Fibroblast of pulmonary artery (primary cell): ENCODE measurements around the gene PODXL2.

Experiments
- DNase-seq: peaks from one replicate; pipeline ENCODE4 v3.0.0-alpha.2; 2010; ENCODE audit warnings: low read depth
- H3K4me3 ChIP-seq: replicated peaks from 2 replicates; pipeline ENCODE4 v1.5.1; 2011; ENCODE audit warnings: low read depth, mild to moderate bottlenecking, control low read depth, low read length, moderate library complexity
- TF ChIP-seq, protein P1 (sequence below): IDR thresholded peaks from 2 replicates; pipeline ENCODE4 v1.5.1; 2011; ENCODE audit warnings: mild to moderate bottlenecking, control low read depth, low read length, inconsistent platforms; ENCODE audit errors: missing control alignments

PODXL2 gene

GRCh38 chr3:127690106-127690505 lies 61.1 kb downstream of the PODXL2 start:
- H3K4me3 ChIP-seq: no peak overlapping the region
- peak; percentile 66 for DNase-seq

GRCh38 chr3:127690823-127691452 lies 62.0 kb downstream of the PODXL2 start:
- TF ChIP-seq, protein P1, sequence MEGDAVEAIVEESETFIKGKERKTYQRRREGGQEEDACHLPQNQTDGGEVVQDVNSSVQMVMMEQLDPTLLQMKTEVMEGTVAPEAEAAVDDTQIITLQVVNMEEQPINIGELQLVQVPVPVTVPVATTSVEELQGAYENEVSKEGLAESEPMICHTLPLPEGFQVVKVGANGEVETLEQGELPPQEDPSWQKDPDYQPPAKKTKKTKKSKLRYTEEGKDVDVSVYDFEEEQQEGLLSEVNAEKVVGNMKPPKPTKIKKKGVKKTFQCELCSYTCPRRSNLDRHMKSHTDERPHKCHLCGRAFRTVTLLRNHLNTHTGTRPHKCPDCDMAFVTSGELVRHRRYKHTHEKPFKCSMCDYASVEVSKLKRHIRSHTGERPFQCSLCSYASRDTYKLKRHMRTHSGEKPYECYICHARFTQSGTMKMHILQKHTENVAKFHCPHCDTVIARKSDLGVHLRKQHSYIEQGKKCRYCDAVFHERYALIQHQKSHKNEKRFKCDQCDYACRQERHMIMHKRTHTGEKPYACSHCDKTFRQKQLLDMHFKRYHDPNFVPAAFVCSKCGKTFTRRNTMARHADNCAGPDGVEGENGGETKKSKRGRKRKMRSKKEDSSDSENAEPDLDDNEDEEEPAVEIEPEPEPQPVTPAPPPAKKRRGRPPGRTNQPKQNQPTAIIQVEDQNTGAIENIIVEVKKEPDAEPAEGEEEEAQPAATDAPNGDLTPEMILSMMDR: peak; percentile 84
- no peak overlapping the region for H3K4me3 ChIP-seq
- peak; percentile 75 for DNase-seq

More at GRCh38 chr3:127690106-127690505, 61.1 kb downstream of the PODXL2 start:
- TF ChIP-seq, protein P1: no peak

GRCh38 chr3:127691489-127691888 lies 62.5 kb downstream of the PODXL2 start:
- no peak overlapping the region for H3K4me3 ChIP-seq
- TF ChIP-seq, protein P1: no peak
- no peak for DNase-seq

DNA sequence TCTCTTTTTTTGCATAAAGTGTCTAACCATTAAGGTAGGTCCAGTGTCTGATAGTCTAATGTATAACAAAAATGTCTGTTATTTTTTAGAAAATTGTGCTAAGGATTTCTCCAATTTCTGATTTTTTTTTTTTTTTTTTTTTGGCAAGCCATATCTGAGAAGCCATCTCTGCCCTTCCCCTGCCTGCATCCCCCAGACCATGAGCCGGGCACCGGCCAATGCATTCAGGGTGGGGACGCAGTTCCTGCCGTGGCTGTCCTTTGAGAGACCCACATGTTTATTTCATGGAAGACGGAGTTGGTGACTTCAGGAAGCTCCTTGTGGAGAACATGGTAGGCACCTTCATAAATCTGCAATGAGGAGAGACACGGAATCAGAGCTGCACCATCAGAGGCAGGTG lies 63.0 kb downstream of the PODXL2 start:
- DNase-seq: no peak
- TF ChIP-seq, protein P1: no peak
- no peak overlapping the region for H3K4me3 ChIP-seq

DNA sequence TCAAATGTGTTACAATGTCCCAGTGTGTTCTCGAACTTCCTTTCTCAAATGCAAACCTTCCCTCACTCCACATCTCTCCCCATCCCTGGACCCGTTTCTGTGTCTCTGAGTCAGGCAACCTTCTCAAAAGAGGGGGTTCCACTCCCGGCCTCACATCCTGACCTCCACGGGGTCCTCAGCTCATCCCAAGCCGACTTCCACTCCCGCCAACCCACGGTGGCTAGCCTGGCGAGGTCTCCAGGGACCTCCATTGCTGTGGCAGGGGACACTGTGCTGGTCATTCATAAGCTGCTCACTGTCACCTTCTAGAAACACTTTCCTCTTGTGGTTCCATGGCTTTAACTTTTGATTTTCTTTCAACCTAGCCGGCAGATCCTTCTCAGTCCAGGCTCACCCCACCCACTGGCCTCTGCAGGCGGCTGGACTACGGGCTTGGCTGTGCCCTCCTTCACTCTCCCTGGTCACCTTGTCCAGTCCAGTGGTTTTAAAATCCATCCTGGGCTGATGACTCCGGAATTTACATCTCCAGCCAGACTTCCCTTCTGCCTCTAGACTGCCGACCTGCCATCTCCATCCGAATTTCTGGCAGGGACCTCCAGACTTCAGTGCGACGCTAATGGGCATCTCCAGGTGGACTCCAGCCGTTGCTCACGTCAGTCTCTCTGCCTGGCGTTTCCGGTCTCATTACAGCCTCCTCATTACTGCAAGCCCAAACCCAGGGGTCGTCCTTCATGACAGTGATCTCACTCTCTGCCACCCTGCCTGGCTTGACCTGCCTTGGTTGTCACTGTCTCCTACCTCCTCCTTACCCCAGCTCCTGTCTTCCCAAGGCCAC lies 63.7 kb downstream of the PODXL2 start:
- TF ChIP-seq, protein P1: no peak
- DNase-seq: no peak
- no peak overlapping the region for H3K4me3 ChIP-seq

DNA sequence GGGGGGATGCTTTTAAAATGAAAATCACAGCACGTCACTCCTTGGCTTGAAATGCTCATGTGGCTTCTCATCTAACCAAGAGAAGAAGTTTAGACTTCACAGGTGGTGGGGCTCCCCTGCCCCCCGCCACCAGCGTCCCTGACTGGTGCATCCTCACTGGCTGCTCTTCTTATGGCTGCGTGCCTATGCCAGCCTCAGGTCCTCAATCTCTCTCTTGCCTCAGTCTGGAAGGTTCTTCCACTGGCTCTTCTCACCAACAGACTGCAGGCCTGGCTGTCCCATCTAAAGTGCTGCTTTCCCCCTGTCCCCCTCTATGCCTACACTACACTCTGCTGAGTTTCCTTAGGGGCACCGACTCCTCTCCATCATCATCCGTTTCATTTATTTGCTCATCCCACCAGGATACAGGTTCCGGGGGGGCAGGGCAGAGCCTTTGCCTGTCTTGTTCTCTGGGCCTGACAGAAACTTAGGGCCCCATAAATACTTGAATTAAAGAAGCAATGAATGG lies 64.4 kb downstream of the PODXL2 start:
- DNase-seq: no peak
- H3K4me3 ChIP-seq: no peak overlapping the region
- TF ChIP-seq, protein P1: no peak
